SW480 (cell line): ENCODE results near the gene SEL1L.
"Not testable (repeated sequence)": the region's sequence is repeated elsewhere in the genome, so short reads cannot be mapped to it uniquely, and the experiment has no call there.

Source experiments
- DNase-seq: peaks from one replicate; pipeline ENCODE4 v3.0.0-alpha.2; 2016; ENCODE audit warnings: low spot score

SEL1L gene

DNA sequence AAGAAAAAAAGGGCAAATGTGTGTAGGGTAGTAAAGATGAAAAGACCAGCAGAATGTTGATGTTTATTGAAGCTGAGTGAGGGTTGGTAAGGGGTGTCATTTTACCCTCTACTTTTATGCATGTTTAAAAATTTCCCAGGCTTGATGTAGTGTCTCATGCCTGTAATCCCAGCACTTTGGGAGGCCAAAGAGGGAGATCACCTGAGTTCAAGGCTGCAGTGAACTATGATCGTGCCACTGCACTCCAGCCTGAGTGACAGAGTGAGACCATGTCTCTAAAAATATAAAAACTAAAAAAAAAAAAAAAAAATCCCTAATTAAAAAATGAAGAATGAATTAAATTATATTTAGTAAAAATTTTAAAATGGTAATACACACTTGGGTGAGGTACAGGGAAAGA lies 8.5 kb downstream of the SEL1L start:
- no peak for DNase-seq

- DNase-seq: no peak
These were observed 10.0 kb downstream of the SEL1L start for GRCh38 chr14:81523616-81524015.

DNA sequence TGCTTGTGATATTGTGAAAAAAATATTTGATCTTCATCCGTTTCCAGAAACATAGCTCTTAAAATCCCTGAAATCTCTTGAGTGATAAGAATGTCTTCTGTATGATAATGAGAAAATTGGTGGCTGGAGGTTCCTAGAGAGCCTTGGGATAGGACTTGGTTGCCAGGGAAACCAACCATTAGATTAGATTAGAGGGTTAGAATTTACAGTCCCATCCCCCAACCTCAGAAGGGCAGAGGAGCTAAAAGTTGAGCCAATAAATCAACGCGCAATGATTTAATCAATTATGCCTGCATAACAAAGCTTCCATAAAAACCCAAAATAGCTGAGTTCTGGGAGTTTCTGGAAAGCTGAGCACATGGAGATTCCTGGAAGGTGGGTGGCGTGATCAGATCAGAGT lies 10.6 kb downstream of the SEL1L start:
- DNase-seq: no peak

GRCh38 chr14:81521356-81521755 lies 12.3 kb downstream of the SEL1L start:
- DNase-seq: no peak

DNA sequence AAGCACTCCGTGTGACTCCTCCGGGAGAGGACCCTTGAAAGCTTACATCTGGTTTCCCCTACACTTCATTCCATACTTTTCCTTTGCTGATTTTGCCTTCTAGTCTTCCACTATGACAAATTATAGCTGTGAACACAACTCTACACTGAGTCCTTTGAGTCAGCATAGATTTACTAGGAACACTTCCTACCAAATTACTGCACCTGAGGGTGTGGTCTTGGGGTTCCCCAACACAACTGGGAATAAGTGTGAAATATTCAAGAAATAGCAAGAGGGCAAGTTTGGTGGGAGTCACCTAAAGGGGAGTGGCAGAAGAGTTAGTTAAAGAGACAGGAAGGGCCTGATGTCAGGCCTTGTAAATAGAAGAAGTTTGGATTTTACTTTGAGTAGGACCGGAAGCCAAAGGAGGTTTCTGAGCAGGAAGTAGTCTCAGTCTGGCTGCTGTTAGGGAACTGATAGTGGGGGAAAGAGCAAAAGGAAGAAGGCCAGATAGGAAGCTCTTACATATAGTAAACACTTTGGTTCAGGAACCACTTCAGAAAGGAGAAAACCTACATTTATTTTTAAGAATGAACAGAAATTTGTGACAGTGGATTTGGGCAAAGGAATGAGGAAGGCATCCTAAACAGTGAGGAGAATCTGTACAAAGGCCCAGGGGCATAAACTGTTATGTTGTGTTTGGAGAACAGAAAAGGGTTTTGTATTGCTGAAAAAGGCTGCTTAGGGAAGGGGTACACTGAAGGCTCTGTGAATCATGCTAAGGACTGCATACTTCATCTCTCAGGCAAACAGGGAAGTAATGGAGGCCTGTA lies 14.2 kb downstream of the SEL1L start:
- DNase-seq: no peak

DNA sequence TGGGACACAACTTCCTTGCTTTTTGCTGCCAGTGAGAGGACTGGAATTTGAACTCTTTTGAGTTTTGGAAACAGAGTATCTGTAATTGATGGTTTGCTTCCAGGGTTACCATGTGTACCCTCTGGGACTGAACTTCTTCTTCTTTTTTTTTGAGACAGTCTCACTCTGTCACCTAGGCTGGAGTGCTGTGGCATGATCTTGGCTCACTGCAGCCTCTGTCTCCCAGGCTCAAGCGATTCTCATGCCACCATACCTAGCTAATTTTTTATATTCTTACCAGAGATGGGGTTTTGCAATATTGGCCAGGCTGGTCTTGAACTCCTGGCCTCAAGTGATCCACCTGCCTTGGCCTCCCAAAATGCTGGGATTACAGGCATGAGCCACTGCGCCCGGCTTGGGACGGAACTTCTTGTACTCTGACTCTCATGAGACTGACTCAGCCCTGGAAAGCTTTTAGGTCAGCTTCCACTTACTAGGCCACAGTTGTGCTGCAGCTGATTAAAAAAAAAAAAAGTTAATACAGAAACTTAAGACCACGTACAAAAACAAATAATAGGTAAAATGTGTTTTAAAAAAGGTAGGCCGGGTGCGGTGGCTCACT lies 15.8 kb downstream of the SEL1L start:
- DNase-seq: no peak

- no peak for DNase-seq
These were observed 16.5 kb downstream of the SEL1L start for GRCh38 chr14:81516986-81517797.

GRCh38 chr14:81515927-81516326 lies 17.7 kb downstream of the SEL1L start:
- DNase-seq: not testable (repeated sequence)

DNA sequence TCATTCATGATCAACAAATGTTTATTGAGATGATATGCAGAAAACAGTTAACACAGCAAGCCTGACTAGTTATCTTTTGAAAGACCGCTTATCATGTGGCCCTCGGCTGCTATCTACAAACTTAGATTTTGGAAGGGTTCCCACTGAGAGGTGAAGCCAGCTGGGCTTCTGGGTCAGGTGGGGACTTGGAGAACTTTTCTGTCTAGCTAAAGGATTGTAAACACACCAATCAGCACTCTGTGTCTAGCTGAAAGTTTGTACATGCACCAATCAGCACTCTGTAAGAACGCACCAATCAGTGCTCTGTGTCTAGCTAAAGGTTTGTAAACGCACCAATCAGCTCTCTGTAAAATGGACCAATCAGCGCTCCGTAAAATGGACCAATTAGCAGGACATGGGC lies 20.8 kb downstream of the SEL1L start:
- DNase-seq: not testable (repeated sequence)

DNA sequence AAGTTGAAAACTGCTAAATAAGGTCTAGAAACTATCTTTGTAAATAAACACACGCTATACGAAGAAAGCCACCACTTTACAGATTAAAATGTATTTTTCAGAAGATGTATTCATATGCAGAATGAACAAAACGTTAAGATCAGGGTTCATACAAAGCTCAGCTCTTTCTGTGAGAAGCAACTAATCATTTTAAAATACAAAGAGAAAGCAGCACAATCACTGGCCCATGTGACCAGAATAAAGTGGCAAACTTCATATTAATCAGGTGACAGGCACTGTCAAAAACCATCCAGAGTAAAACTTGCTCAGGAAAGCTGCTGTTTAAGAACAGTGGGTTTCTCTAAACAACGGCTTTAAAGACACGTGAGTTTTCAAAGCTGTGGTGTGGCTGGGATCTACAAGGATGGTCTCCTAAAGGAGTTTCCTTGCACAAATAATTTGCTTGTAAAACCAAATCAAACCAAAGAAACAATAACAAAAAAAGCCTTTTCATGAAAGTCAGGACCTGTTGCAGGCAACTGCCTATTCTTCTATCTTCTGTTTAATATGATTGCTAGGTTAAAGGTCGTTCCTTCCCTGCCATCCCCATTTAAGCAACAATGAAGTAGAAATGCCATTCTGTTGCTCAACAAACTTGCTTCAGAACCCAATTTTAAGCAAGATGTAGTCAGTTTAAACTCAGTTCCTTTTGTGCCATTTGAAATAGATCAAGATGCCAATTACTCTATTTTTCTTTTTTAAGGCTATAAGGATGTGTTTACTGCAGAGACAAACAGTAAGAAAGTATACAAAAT lies 22.3 kb downstream of the SEL1L start:
- no peak for DNase-seq

DNA sequence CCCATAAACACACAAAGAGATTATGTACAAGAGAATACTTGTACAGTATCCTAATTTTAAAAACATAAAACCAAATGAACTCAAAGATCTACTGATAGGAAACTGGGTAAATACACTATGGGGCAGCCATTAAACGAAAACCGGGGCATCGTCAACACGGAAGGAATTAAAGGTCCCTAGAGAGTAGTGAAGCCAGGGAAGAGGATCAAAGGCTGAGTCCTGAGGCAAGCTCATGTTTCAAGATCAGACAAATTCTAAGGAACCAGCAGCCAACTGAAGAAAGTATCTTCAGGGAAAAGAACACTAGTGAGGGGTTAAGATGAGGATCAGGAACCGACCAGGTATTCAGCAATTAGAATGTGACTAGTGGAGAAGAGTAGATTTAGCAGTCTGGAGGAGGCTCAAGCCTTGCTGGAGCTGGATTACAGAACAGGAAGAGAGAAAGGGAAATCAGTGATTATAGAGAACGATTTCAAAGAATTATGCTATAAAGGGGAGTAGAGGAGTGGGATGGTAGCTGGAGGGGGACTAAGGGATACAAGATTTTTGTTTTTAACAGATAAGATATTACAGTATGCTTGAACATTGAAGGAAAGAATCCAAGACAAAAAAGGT lies 23.7 kb downstream of the SEL1L start:
- DNase-seq: no peak

GRCh38 chr14:81509321-81509720 lies 24.3 kb downstream of the SEL1L start:
- DNase-seq: no peak

DNA sequence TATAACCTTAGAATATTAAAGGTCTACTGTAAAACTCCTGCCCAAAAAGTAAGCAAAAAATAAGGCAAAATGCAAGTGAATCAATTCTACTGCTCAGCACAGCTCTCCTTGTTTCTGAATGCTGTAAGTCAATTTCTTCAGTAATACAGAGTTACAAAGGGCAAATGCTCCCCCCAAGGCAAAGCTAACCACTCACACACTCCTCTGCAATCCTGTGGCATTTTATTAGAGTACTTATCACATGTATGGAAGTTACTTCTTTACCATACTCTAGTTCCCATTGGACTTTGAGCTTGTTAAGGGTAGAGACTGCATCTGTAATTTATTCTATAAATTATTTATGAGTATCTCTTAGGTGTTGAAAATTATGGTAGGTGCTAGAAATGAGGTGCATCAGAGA lies 27.2 kb downstream of the SEL1L start:
- no peak for DNase-seq

- no peak for DNase-seq
These were observed 28.8 kb downstream of the SEL1L start for GRCh38 chr14:81504864-81505263.

DNA sequence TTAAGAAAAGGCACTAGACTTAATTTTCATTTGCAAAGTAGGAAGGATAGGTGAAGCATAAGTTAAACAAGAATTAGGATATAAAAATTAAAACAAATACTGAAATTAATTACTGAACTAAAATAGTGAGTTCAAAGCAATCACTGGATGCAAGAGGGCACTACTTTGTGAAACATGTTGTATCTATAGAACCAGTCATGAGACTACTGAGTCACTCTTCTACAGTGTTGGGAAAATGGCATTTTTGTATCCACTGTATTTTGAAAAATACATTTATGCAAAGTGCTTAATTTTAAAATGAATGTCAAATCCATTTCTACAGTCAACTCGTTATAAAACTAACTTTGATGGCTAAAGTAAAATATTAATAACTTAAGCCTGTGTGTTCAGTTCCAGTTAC lies 47.9 kb downstream of the SEL1L start:
- DNase-seq: no peak

- DNase-seq: no peak
These were observed 48.3 kb downstream of the SEL1L start for GRCh38 chr14:81485372-81485771.

- DNase-seq: no peak
These were observed 49.5 kb downstream of the SEL1L start for GRCh38 chr14:81484120-81484519.

- no peak for DNase-seq
These were observed 52.9 kb downstream of the SEL1L start for GRCh38 chr14:81480741-81481140.

DNA sequence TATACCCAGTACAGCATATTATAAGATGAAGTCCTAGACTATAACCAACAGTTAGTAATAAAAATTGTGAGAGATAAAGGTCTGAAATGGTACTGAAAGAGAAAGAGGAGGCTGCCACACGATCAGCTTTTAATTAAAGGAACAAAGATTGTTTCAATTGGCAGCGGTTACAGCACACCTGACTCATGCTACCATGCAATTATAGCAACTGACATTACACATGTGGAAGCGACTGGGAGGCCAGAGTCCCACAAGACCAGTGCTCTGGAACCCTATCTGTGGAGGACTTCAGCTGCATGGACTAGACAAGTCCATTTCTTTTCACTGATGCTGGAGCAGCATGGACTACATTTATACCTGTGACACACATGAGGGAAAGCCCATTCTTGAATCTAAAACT lies 55.2 kb downstream of the SEL1L start:
- no peak for DNase-seq

GRCh38 chr14:81476816-81477215 lies 56.8 kb downstream of the SEL1L start:
- DNase-seq: no peak

GRCh38 chr14:81474685-81475324 lies 58.8 kb downstream of the SEL1L start:
- DNase-seq: no peak
